HG03196 (cell line): ENCODE measurements around the gene NPM1.

Experiments used
- ATAC-seq: cut with Tn5 transposase; IDR thresholded peaks from one replicate; pipeline ENCODE4 v1.9.1; 2021; ENCODE audit not compliant: unreplicated experiment

Gene NPM1

GRCh38 chr5:171447226-171447625 lies 59.6 kb downstream of the NPM1 start:
- no peak for ATAC-seq

DNA sequence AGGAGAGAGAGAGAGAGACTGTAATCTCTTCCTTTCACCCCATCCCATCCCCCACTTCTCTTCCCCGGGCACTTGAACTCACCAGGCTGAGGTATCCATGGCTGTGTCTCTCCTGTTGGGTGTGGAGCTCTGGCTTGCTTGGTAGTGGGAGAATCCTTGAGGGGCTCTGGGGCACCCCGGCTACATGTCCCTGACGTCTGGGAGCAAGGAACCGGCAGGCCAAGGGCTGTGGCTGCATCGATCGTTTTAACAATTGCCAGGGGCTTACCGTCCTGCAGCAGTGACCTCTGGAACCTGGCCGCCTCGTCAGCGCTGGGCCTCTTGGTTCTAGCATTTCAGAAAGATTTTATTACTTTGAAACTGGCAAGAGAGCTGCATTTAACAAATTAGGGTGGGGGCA lies 61.8 kb downstream of the NPM1 start:
- no peak for ATAC-seq

GRCh38 chr5:171450423-171451331 lies 63.0 kb downstream of the NPM1 start:
- ATAC-seq, result no peak

DNA sequence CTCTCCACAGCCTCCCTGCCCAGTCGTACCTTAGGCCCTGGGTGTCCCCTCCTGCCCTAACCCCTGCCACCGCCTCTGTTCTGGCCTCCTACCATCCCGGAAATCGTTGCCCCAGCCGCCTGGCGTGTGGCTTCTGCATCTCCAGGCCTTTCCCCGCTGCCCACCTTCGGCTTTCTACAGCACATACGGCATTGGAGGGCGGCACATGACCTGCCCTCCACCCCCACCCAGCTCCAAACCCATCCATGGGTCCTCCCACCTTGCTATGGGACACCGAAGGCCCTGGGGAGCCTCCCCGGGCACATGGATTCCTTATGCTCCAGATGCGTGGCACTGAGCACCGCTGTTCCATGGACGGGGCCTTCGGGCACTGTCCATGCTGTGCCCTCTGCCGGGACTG lies 63.8 kb downstream of the NPM1 start:
- ATAC-seq, result no peak

GRCh38 chr5:171453056-171453725 lies 65.5 kb downstream of the NPM1 start:
- no peak for ATAC-seq

DNA sequence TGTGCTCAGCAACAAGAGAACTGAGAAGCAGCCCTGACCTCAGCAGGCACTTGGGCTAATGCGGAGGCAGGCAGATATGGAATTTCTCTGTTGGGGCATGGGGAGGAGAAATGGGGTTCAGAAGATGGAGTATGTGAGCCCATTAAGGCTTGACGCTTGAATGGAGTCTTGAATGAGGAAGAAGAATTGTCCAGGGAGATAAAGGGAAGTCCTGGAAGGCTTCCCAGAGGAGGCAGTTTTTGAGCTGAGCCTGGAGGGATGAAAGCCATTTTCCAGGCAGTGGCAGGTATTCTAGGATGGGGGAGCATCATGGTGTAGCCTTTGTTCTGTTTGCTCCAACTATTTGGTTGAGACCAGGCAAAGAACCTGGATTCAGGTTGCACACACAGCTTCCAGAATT lies 66.3 kb downstream of the NPM1 start:
- ATAC-seq, result no peak

GRCh38 chr5:171454549-171454948 lies 66.9 kb downstream of the NPM1 start:
- ATAC-seq, result no peak

- no peak for ATAC-seq
Measured at GRCh38 chr5:171455522-171455921, 67.9 kb downstream of the NPM1 start.

DNA sequence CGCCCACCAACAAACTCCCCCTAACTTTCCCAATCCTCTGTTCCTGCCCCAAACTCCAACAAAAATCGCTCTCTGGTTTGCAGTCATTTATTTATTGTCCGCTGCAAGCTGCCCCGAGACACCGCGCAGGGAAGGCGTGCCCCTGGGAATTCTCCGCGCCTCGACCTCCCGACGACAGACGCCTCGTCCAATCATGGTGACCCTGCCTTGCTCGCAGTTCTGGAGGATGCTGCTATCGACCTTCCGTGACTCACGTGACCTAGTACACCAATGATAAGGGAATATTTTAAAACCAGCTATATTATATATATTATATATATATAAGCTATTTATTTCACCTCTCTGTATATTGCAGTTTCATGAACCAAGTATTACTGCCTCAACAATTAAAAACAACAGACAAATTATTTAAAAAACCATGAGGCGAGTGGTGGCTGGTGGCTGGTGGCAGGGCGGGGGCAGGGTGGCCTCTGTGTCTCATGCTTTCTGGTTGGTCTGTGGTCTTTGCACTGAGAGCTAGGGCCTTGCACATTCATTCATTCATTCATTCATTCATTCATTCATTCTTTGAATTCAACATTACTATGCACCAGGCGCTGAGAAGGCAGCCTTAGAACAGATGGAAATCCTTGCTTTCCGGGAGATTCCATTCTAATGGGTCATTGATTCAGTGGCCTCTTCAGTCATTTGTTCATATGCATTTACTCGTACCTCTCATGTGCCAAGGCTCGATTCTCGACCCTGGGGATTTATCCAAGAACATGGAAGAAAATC lies 69.7 kb downstream of the NPM1 start:
- ATAC-seq, result no peak

- ATAC-seq, result no peak
Measured at GRCh38 chr5:171459839-171460238, 72.2 kb downstream of the NPM1 start.
